HG03565 (cell line): ENCODE data around the gene FLNB.
"Not testable (repeated sequence)": the region's sequence is repeated elsewhere in the genome, so short reads cannot be mapped to it uniquely, and the experiment has no call there.

Experiments used
- ATAC-seq: cut with Tn5 transposase; IDR thresholded peaks from one replicate; pipeline ENCODE4 v1.9.1; 2021; ENCODE audit warnings: mild to moderate bottlenecking, moderate library complexity; ENCODE audit not compliant: unreplicated experiment

The FLNB gene

GRCh38 chr3:58051196-58051595 lies 43.0 kb downstream of the FLNB start:
- no peak for ATAC-seq

GRCh38 chr3:58051658-58052261 lies 43.5 kb downstream of the FLNB start:
- ATAC-seq, result not testable (repeated sequence)

GRCh38 chr3:58052373-58053273 lies 44.4 kb downstream of the FLNB start:
- no peak for ATAC-seq

GRCh38 chr3:58054652-58055051 lies 46.4 kb downstream of the FLNB start:
- no peak for ATAC-seq

- no peak for ATAC-seq
Measured at GRCh38 chr3:58055314-58055713, 47.1 kb downstream of the FLNB start.

- not testable (repeated sequence) for ATAC-seq
Measured at GRCh38 chr3:58055891-58056290, 47.7 kb downstream of the FLNB start.

GRCh38 chr3:58058361-58059263 lies 50.4 kb downstream of the FLNB start:
- ATAC-seq, result no peak

GRCh38 chr3:58059349-58060321 lies 51.4 kb downstream of the FLNB start:
- no peak for ATAC-seq

GRCh38 chr3:58062472-58062871 lies 54.2 kb downstream of the FLNB start:
- no peak for ATAC-seq

- ATAC-seq, result no peak
Measured at GRCh38 chr3:58063022-58063815, 55.0 kb downstream of the FLNB start.

GRCh38 chr3:58064923-58065638 lies 56.9 kb downstream of the FLNB start:
- no peak for ATAC-seq

- ATAC-seq, result no peak
Measured at GRCh38 chr3:58065700-58066167, 57.5 kb downstream of the FLNB start.

- ATAC-seq, result no peak
Measured at GRCh38 chr3:58066842-58067241, 58.6 kb downstream of the FLNB start.

- no peak for ATAC-seq
Measured at GRCh38 chr3:58068122-58068809, 60.0 kb downstream of the FLNB start.

GRCh38 chr3:58071480-58071971 lies 63.3 kb downstream of the FLNB start:
- no peak for ATAC-seq

- no peak for ATAC-seq
Measured at GRCh38 chr3:58072052-58072762, 64.0 kb downstream of the FLNB start.

- ATAC-seq, result no peak
Measured at GRCh38 chr3:58072763-58073130, 64.5 kb downstream of the FLNB start.
